ENCODE measurements around the gene ZNF614.
"Not testable (repeated sequence)": the region's sequence is repeated elsewhere in the genome, so short reads cannot be mapped to it uniquely, and the experiment has no call there.

The ZNF614 gene

GRCh38 chr19:52028027-52028779 is at the start of gene ZNF614:
ZNF614 (minus strand) TSS chr19:52028379; CDS start chr19:52025745, 2,634 bp downstream.
- peak within 1 kb of the TSS; percentile 95 for H3K27ac Mint-ChIP-seq
- peak; percentile 90 for DNase-seq (ENCODE audit: low spot score)
- H3K36me3 Mint-ChIP-seq (ENCODE audit: low read depth), result peaks cover 75% of the 10 kb centered on the region
- peak within 1 kb of the TSS; percentile 90 for H3K4me3 Mint-ChIP-seq
- peaks cover 69% of the 10 kb centered on the region for H3K9me3 Mint-ChIP-seq
- no peaks in the 10 kb centered on the region for H3K27me3 Mint-ChIP-seq (ENCODE audit: low read depth)
- peaks cover 17% of the 10 kb centered on the region for H3K4me1 Mint-ChIP-seq (ENCODE audit: low read depth)

GRCh38 chr19:52070496-52070895 is 42.3 kb upstream of the ZNF614 start:
- H3K27ac Mint-ChIP-seq, result no peak overlapping the region
- H3K4me1 Mint-ChIP-seq (ENCODE audit: low read depth), result no peaks in the 10 kb centered on the region
- peaks cover 91% of the 10 kb centered on the region for H3K36me3 Mint-ChIP-seq (ENCODE audit: low read depth)
- no peaks in the 10 kb centered on the region for H3K27me3 Mint-ChIP-seq (ENCODE audit: low read depth)
- H3K9me3 Mint-ChIP-seq, result peaks cover 78% of the 10 kb centered on the region
- no peak for DNase-seq (ENCODE audit: low spot score)
- no peak overlapping the region for H3K4me3 Mint-ChIP-seq

GRCh38 chr19:52069653-52070052 is 41.5 kb upstream of the ZNF614 start:
- peaks cover 88% of the 10 kb centered on the region for H3K36me3 Mint-ChIP-seq (ENCODE audit: low read depth)
- H3K27me3 Mint-ChIP-seq (ENCODE audit: low read depth), result no peaks in the 10 kb centered on the region
- peaks cover 77% of the 10 kb centered on the region for H3K9me3 Mint-ChIP-seq
- DNase-seq (ENCODE audit: low spot score), result no peak
- no peaks in the 10 kb centered on the region for H3K4me1 Mint-ChIP-seq (ENCODE audit: low read depth)
- H3K4me3 Mint-ChIP-seq, result no peak overlapping the region
- no peak overlapping the region for H3K27ac Mint-ChIP-seq

GRCh38 chr19:52066258-52066863 is 38.2 kb upstream of the ZNF614 start:
- no peak for DNase-seq (ENCODE audit: low spot score)
- Mint-ChIP-seq H3K36me3 (ENCODE audit: low read depth) (peaks cover 69% of the 10 kb centered on the region), H3K27ac (no peak overlapping the region), H3K27me3 (ENCODE audit: low read depth) (no peaks in the 10 kb centered on the region), H3K4me3 (no peak overlapping the region), H3K9me3 (peaks cover 71% of the 10 kb centered on the region), H3K4me1 (ENCODE audit: low read depth) (no peaks in the 10 kb centered on the region)

GRCh38 chr19:52065399-52065798 is 37.2 kb upstream of the ZNF614 start:
- H3K9me3 Mint-ChIP-seq, result peaks cover 71% of the 10 kb centered on the region
- H3K4me3 Mint-ChIP-seq, result no peak overlapping the region
- H3K36me3 Mint-ChIP-seq (ENCODE audit: low read depth), result peaks cover 60% of the 10 kb centered on the region
- no peaks in the 10 kb centered on the region for H3K4me1 Mint-ChIP-seq (ENCODE audit: low read depth)
- no peak for DNase-seq (ENCODE audit: low spot score)
- no peak overlapping the region for H3K27ac Mint-ChIP-seq
- H3K27me3 Mint-ChIP-seq (ENCODE audit: low read depth), result no peaks in the 10 kb centered on the region

GRCh38 chr19:52056480-52056879 is 28.3 kb upstream of the ZNF614 start:
- H3K4me1 Mint-ChIP-seq (ENCODE audit: low read depth); H3K27me3 Mint-ChIP-seq (ENCODE audit: low read depth); H3K27ac Mint-ChIP-seq; H3K4me3 Mint-ChIP-seq; DNase-seq (ENCODE audit: low spot score): not testable (repeated sequence)
- H3K36me3 Mint-ChIP-seq (ENCODE audit: low read depth), result peaks cover 39% of the 10 kb centered on the region
- peaks cover 80% of the 10 kb centered on the region for H3K9me3 Mint-ChIP-seq

- not testable (repeated sequence) for H3K4me3 Mint-ChIP-seq
Observed at GRCh38 chr19:52051736-52052135, 23.6 kb upstream of the ZNF614 start.

GRCh38 chr19:52048555-52049501 is 20.6 kb upstream of the ZNF614 start, which contains the start of gene ZNF432:
ZNF432 (minus strand) TSS chr19:52048838; CDS start chr19:52046868, 1,970 bp downstream.
- Mint-ChIP-seq H3K27me3 (ENCODE audit: low read depth) (no peaks in the 10 kb centered on the region), H3K36me3 (ENCODE audit: low read depth) (peaks cover 63% of the 10 kb centered on the region), H3K4me3 (peak within 1 kb of the TSS; percentile 96), H3K27ac (peak within 1 kb of the TSS; percentile 99), H3K4me1 (ENCODE audit: low read depth) (peaks cover 12% of the 10 kb centered on the region), H3K9me3 (peaks cover 78% of the 10 kb centered on the region)
- peak; percentile 79 for DNase-seq (ENCODE audit: low spot score)

More at GRCh38 chr19:52051736-52052135, 23.6 kb upstream of the ZNF614 start:
- not testable (repeated sequence) for DNase-seq (ENCODE audit: low spot score); H3K27me3 Mint-ChIP-seq (ENCODE audit: low read depth); H3K27ac Mint-ChIP-seq
- Mint-ChIP-seq H3K4me1 (ENCODE audit: low read depth) (peaks cover 12% of the 10 kb centered on the region), H3K9me3 (peaks cover 83% of the 10 kb centered on the region), H3K36me3 (ENCODE audit: low read depth) (peaks cover 55% of the 10 kb centered on the region)

- no peaks in the 10 kb centered on the region for H3K27me3 Mint-ChIP-seq (ENCODE audit: low read depth)
- DNase-seq (ENCODE audit: low spot score), result no peak
- H3K4me3 Mint-ChIP-seq, result no peak overlapping the region
- H3K9me3 Mint-ChIP-seq, result peaks cover 69% of the 10 kb centered on the region
- H3K4me1 Mint-ChIP-seq (ENCODE audit: low read depth), result no peaks in the 10 kb centered on the region
- no peak overlapping the region for H3K27ac Mint-ChIP-seq
- H3K36me3 Mint-ChIP-seq (ENCODE audit: low read depth), result peaks cover 92% of the 10 kb centered on the region
Observed at GRCh38 chr19:52039169-52039568, 11.0 kb upstream of the ZNF614 start.

GRCh38 chr19:52034051-52034728 is 6.0 kb upstream of the ZNF614 start:
- H3K27me3 Mint-ChIP-seq (ENCODE audit: low read depth), result no peaks in the 10 kb centered on the region
- H3K36me3 Mint-ChIP-seq (ENCODE audit: low read depth), result peaks cover 79% of the 10 kb centered on the region
- H3K9me3 Mint-ChIP-seq, result peaks cover 75% of the 10 kb centered on the region
- no peaks in the 10 kb centered on the region for H3K4me1 Mint-ChIP-seq (ENCODE audit: low read depth)
- H3K4me3 Mint-ChIP-seq, result no peak overlapping the region
- H3K27ac Mint-ChIP-seq, result no peak overlapping the region
- DNase-seq (ENCODE audit: low spot score), result no peak

GRCh38 chr19:52028780-52029123 is 573 bp upstream of the ZNF614 start:
- peaks cover 75% of the 10 kb centered on the region for H3K36me3 Mint-ChIP-seq (ENCODE audit: low read depth)
- DNase-seq (ENCODE audit: low spot score), result no peak
- peak overlapping the region; percentile 95 for H3K27ac Mint-ChIP-seq
- H3K4me1 Mint-ChIP-seq (ENCODE audit: low read depth), result peaks cover 17% of the 10 kb centered on the region
- no peaks in the 10 kb centered on the region for H3K27me3 Mint-ChIP-seq (ENCODE audit: low read depth)
- H3K9me3 Mint-ChIP-seq, result peaks cover 69% of the 10 kb centered on the region
- peak overlapping the region; percentile 90 for H3K4me3 Mint-ChIP-seq

- Mint-ChIP-seq H3K4me3 (peak overlapping the region; percentile 90), H3K4me1 (ENCODE audit: low read depth) (peaks cover 17% of the 10 kb centered on the region), H3K36me3 (ENCODE audit: low read depth) (peaks cover 83% of the 10 kb centered on the region), H3K9me3 (peaks cover 73% of the 10 kb centered on the region)
- H3K27ac Mint-ChIP-seq; DNase-seq (ENCODE audit: low spot score); H3K27me3 Mint-ChIP-seq (ENCODE audit: low read depth): not testable (repeated sequence)
Observed at GRCh38 chr19:52026255-52026990, 1.8 kb downstream of the ZNF614 start.

GRCh38 chr19:52024478-52024877 is 3.7 kb downstream of the ZNF614 start:
- not testable (repeated sequence) for H3K27ac Mint-ChIP-seq; DNase-seq (ENCODE audit: low spot score); H3K27me3 Mint-ChIP-seq (ENCODE audit: low read depth); H3K4me3 Mint-ChIP-seq
- Mint-ChIP-seq H3K4me1 (ENCODE audit: low read depth) (peaks cover 17% of the 10 kb centered on the region), H3K36me3 (ENCODE audit: low read depth) (peaks cover 87% of the 10 kb centered on the region), H3K9me3 (peaks cover 75% of the 10 kb centered on the region)
